Measurements from ENCODE around the gene SYT9. TPM values are rescaled to one million over a fixed set of nuclear protein-coding genes. Genes with fewer than 3 reads are reported as not detected.

Gene SYT9
- total and polyA plus RNA-seq, 2 donors (not counting 3 experiments of a cell fraction or from before 2014, with no cell fraction given) = 0.23 TPM; not detected in 1

DNA sequence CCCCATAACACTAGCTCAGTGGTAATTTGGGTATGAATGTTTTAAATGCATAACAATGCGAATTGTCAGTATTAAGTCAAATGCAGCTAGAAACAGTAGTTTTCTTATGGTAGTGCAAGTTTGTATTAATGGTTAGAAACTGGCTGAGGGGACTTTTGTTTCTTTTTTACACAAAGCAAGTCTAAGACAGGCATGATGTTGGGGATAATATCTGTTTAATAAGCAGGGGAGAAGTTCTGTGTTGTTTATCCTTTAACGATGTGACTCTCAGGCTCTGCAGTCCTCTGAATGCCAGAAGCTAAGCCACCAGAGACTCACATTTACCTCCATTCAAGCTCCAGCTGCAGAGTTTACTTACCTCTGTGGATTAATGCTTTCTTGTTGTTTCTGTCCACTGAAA is 67.8 kb downstream of the SYT9 start:
- Histone ChIP-seq H3K9me1 (replicated peaks; ENCODE audit: control insufficient read depth, extremely low read depth, insufficient read depth, low read length) (no peaks in the 10 kb centered on the region), H3K9me3 (replicated peaks; ENCODE audit: control insufficient read depth, insufficient read depth, low read length) (no peaks in the 10 kb centered on the region), H3K27me3 (ENCODE audit: control insufficient read depth in 2 of 2, insufficient read depth in 2 of 2, low read length in 2 of 2) (no peaks in the 10 kb centered on the region), H3K36me3 (ENCODE audit: control insufficient read depth in 2 of 2, extremely low read depth in 1 of 2, insufficient read depth in 2 of 2, low read length in 2 of 2) (no peaks in the 10 kb centered on the region), H3K4me1 (ENCODE audit: control insufficient read depth, extremely low read depth, insufficient read depth, low read length) (no peaks in the 10 kb centered on the region), H3K27ac (ENCODE audit: insufficient read depth, low read depth, low read length) (no peak overlapping the region), H3K4me2 (ENCODE audit: insufficient read depth, low read length) (no peak overlapping the region), H3K79me2 (ENCODE audit: control insufficient read depth, insufficient read depth, low read length) (no peaks in the 10 kb centered on the region), H4K20me1 (replicated peaks; ENCODE audit: control insufficient read depth, extremely low read depth, insufficient read depth, low read length) (no peaks in the 10 kb centered on the region), H2AFZ (ENCODE audit: low read depth, low read length) (no peak overlapping the region), H3K4me3 (replicated peaks in 1 of 3; ENCODE audit: insufficient read depth in 1 of 3, low read depth in 1 of 3, low read length in 3 of 3) (no peak overlapping the region), H3K9ac (replicated peaks; ENCODE audit: extremely low read depth, insufficient read depth, low read length) (no peak overlapping the region)
- ChIA-PET POLR2A (no interaction called here), CTCF (no interaction called here)
- TF ChIP-seq CTCF (IDR thresholded peaks at IDR 0.05; ENCODE audit: extremely low read depth in 1 of 2, insufficient read depth in 1 of 2, low read depth in 1 of 2, low read length in 2 of 2) (no peak), JUN (IDR thresholded peaks at IDR 0.05; ENCODE audit: borderline replicate concordance, insufficient read depth, insufficient read length, low read depth) (no peak), FOS (IDR thresholded peaks at IDR 0.05; ENCODE audit: borderline replicate concordance, insufficient read depth, low read length) (no peak), MYC (IDR thresholded peaks at IDR 0.05; ENCODE audit: low read depth, low read length) (no peak), POLR2AphosphoS5 (IDR thresholded peaks at IDR 0.05; ENCODE audit: insufficient read depth, low read depth, low read length) (no peak), EZH2 (IDR thresholded peaks at IDR 0.05; ENCODE audit: borderline replicate concordance, low read depth, low read length, severe bottlenecking) (no peak), GATA2 (IDR thresholded peaks at IDR 0.05; ENCODE audit: insufficient read depth, insufficient read length, low read depth, low read length) (no peak), MAX (IDR thresholded peaks at IDR 0.05; ENCODE audit: insufficient read depth, insufficient read length) (no peak), POLR2A (IDR thresholded peaks at IDR 0.05; ENCODE audit: low read depth, low read length) (no peak)
- FAIRE-seq (no peak), DNase-seq (ENCODE audit: low read depth, low spot score) (no peak)
- intact Hi-C loops (cut with micrococcal nuclease) = no loop called here
- dilution Hi-C loops (cut with MboI; ENCODE audit: extremely low pct_ligation_motif_present, low sequenced_read_pairs) = no loop called here
- no TSS peak for BruUV-seq (replicated peaks)

Data from endothelial cell of umbilical vein (primary cell).